Muscle of arm (tissue), 14 donors: Measurements from ENCODE around the gene HFM1. TPM values are rescaled to one million over a fixed set of nuclear protein-coding genes. Genes with fewer than 3 reads are reported as not detected.
"Not testable (repeated sequence)": the region's sequence is repeated elsewhere in the genome, so short reads cannot be mapped to it uniquely, and the experiment has no call there.

Experiments
- DNase-seq: peaks from one replicate; pipeline ENCODE4 v3.0.0-alpha.2; 2013
- long read RNA-seq, 11 donors: transcript quantifications; one replicate each; lab custom pipeline, GENCODE V29; 2026
- polyA plus RNA-seq, 12 donors: library from polyadenylated mRNA; unstranded; fragments of 120-200 nt; gene quantifications; one replicate each; pipeline ENCODE4 v1.2.1, GENCODE V29; 2013; ENCODE audit not compliant: insufficient read length in 12 of 12

Gene HFM1, protein sequence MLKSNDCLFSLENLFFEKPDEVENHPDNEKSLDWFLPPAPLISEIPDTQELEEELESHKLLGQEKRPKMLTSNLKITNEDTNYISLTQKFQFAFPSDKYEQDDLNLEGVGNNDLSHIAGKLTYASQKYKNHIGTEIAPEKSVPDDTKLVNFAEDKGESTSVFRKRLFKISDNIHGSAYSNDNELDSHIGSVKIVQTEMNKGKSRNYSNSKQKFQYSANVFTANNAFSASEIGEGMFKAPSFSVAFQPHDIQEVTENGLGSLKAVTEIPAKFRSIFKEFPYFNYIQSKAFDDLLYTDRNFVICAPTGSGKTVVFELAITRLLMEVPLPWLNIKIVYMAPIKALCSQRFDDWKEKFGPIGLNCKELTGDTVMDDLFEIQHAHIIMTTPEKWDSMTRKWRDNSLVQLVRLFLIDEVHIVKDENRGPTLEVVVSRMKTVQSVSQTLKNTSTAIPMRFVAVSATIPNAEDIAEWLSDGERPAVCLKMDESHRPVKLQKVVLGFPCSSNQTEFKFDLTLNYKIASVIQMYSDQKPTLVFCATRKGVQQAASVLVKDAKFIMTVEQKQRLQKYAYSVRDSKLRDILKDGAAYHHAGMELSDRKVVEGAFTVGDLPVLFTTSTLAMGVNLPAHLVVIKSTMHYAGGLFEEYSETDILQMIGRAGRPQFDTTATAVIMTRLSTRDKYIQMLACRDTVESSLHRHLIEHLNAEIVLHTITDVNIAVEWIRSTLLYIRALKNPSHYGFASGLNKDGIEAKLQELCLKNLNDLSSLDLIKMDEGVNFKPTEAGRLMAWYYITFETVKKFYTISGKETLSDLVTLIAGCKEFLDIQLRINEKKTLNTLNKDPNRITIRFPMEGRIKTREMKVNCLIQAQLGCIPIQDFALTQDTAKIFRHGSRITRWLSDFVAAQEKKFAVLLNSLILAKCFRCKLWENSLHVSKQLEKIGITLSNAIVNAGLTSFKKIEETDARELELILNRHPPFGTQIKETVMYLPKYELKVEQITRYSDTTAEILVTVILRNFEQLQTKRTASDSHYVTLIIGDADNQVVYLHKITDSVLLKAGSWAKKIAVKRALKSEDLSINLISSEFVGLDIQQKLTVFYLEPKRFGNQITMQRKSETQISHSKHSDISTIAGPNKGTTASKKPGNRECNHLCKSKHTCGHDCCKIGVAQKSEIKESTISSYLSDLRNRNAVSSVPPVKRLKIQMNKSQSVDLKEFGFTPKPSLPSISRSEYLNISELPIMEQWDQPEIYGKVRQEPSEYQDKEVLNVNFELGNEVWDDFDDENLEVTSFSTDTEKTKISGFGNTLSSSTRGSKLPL (N-terminal part only)
- 1 to 10 TPM in 11 of 12 donors, not detected in 1; 1.4 to 4.8 (median 2.8) TPM for polyA plus RNA-seq
- long read RNA-seq, donor 1 = 0 reads
- long read RNA-seq, donor 2 = 0 reads
- long read RNA-seq, donor 3 = 0 reads
- long read RNA-seq, donor 4 = 0 reads
- long read RNA-seq, donor 5 = 0 reads
- long read RNA-seq, donor 6 = 0 reads
- long read RNA-seq, donor 7 = 0 reads
- long read RNA-seq, donor 8 = 0 reads
- long read RNA-seq, donor 9 = 0 reads
- long read RNA-seq, donor 10 = 0 reads
- long read RNA-seq, donor 11 = 0 reads

DNA sequence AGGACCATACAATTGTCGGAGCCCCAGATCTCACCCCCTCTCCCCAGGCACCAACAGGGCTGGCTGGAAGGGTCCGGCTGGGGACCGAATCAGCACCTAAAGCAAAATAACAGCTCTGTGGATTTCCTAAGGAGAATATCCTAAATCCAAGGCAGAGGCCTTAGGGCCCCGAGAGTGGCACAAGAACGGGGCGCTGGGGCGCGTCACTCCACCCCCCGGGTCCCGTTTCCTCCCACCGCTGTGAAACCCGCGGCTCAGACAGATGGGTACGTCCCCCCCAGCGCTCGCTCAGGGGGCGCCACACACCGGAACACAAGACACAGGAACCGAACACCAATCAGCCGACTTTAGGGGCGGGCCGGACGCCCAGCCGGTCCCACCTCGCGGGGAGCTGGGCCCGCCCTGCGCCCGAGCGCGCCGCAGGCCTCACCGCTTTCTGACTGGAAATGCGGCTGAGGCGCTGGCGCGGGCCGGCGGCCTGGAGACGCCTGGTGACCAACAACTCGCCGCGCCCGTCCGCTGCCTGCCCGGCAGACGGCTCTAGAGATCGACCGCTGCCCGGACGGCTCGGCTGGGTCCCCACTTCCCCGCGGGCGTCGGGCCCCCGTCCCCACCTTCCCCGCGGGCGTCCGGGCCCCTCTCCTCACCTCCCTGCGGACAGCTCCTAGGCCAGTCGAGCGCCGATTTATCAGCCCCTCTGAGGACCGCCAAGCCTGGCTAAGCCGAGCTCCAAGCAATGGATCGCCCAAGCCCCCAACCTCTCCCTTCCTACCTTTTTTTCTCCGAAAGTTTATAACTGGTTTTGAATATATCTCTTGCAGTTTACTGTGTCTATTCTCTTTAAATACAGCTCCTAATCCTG lies at the start of gene HFM1:
HFM1 (minus strand) TSS at position 687 of the 862 bp plus-strand sequence. CDS start 3,755 bp downstream, outside the sequence.
- peak; percentile 78 for DNase-seq

DNA sequence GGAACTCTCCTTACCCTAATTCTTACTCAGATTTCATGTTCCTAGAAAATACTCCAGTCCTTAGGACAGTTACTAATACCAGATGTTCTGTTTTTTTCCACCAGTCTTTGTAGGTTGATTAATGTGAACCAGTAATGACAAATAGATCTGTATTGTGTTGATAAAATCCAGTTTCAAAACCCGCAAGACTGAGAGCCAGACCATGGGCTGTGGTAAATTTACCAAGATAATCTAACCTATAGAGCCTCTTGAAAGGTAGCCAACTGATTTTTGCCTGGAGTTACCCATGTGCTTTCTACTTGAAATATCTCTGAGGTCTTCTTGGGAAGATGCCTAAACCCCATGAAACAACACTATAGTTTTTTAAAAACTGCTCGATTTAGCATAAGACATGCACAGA lies 49.5 kb upstream of the HFM1 start:
- no peak for DNase-seq

DNA sequence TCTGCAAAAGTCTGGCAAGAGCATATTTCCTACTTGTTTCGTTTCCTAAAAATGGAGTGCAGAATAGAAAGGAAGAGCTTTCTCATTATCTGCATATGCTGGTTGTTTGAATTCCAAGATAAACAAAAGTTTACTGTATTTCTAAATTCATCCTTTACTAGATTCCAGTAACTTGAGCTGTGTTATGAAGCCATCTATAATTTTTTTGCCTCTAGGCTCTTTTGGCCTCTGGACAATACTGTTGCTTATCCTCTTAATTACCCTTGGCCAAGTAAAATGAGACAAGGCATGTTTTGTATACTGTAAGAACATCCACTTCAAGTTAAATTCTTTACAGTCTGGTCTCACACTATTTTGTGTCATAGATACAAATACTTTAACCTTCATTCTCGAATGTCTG lies 45.6 kb upstream of the HFM1 start:
- DNase-seq = peak; percentile 9

DNA sequence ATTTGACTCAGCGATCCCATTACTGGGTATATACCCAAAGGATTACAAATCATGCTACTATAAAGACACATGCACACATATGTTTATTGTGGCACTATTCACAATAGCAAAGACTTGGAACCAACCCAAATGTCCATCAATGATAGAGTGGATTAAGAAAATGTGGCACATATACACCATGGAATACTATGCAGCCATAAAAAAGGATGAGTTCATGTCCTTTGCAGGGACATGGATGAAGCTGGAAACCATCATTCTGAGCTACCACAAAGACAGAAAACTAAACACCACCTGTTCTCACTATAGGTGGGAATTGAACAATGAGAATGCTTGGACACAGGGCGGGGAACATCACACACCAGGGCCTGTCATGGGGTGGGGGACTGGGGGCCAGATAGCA lies 43.1 kb upstream of the HFM1 start:
- DNase-seq = not testable (repeated sequence)

DNA sequence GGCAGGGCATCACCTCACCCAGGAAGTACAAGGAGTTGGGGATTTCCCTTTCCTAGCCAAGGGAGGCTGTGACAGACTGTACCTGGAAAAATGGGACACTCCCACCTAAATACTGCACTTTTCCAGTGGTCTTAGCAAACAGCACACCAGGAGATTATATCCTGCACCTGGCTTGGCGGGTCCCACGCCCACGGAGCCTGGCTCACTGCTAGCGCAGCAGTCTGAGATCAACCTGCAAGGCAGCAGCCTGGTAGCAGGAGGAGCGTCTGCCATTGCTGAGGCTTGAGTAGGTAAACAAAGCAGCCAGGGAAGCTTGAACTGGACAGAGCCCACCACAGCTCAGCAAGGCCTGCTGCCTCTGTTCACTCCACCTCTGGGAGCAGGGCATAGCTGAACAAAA lies 37.3 kb upstream of the HFM1 start:
- not testable (repeated sequence) for DNase-seq

DNA sequence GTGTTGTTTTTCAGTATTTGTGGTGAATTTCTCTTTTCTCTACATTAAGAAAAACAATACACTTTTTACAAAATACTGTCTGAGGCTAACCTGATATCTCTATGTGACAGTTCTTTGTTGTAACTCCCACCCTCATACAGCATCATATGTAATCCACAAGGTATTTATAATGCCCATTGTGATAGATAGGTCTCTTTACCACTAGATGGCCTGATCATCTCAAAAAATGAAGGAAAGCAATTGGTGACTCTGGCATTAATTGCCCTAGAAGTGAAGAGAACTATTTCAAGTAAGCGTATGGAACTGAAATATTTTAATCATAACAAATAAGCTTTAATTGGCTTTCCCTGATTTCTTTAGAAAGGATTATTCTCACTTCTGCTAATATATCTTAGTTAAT lies 36.2 kb upstream of the HFM1 start:
- no peak for DNase-seq

DNA sequence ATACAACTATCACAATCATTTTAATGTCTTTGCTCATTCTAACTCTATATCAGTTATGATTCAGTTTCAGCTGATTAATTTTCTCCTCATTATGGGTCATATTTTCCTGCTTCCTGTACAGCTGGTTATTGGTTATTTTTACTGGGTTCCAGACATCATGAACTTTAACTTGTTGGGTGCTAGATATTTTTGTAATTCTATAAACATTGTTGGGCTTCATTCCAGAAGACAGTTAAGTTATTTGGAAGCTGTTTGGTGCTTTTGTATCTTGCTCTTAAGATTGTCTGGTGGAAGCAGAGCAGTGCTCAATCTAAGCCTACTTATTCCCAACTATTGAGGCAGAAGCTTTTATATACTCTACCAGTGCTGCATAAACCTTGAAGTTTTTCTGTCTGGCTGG lies 34.4 kb upstream of the HFM1 start:
- DNase-seq = no peak

DNA sequence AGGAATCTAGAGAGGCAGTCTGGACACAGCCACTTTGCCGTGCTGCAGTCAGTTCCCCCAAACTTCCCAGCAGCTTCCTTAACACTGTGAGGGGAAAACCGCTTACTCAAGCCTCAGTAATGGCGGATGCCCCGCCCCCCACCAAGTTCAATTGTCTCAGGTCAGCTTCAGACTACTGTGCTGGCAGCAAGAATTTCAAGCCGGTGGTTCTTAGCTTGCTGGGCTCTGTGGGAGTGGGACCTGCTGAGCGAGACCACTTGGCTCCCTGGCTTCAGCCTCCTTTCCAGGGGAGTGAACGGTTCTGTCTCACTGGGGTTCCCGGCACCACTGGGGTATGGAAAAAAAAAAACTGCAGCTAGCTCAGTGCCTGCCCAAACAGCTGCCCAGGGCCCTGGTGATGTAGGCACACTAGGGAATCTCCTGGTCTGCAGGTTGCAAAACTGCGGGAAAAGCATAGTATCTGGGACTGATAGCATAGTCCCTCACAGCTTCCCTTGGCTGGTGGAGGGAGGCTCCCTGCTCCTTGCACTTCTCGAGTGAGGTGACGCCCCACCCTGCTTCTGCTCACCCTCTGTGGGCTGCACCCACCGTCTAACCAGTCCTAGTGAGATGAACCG lies 23.7 kb upstream of the HFM1 start:
- DNase-seq = no peak

DNA sequence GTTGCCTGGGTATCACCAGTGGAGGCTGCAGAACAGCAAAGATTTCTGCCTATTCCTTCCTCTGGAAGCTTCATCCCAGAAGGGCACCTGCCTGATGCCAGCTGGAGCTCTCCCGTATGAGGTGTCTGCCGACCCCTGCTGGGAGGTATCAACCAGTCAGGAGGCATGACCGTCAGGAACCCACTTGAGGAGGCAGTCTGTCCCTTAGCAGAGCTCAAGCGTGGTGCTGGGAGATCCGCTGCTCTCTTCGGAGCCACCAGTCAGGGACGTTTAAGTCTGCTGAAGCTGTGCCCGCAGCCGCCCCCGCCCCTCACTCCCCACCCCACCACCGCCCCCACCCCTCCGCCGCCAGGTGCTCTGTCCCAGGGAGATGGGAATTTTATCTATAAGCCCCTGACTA lies 23.1 kb upstream of the HFM1 start:
- no peak for DNase-seq

DNA sequence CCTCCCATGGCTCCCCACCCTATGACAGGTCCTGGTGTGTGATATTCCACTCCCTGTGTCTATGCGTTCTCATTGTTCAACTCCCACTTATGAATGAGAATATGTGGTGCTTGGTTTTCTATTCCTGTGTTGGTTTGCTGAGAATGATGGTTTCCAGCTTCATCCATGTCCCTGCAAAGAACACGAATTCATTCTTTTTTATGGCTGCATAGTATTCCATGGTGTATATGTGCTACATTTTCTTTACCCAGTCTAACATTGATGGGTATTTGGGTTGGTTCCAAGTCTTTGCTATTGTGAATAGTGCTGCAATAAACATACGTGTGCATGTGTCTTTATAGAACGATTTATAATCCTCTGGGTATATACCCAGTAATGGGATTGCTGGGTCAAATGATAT lies 17.9 kb upstream of the HFM1 start:
- DNase-seq = not testable (repeated sequence)

DNA sequence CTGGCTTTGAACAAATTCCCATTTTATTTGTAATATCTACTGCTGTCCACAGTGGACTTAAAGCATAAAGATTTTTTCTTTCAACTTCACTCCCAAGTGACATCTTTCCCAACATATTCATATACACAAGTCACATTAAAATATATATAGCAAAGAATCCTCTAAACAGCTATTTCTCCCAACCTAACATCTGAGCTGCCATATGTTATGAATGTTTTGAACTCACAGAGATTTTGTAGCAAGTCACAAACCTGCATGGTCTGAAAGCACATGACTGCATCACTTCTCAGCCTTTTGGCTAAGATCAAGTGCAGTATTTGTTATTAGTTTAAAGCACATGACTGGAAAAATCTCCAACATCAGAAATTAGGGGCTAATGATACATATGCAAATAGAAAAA lies 7.7 kb upstream of the HFM1 start:
- no peak for DNase-seq

DNA sequence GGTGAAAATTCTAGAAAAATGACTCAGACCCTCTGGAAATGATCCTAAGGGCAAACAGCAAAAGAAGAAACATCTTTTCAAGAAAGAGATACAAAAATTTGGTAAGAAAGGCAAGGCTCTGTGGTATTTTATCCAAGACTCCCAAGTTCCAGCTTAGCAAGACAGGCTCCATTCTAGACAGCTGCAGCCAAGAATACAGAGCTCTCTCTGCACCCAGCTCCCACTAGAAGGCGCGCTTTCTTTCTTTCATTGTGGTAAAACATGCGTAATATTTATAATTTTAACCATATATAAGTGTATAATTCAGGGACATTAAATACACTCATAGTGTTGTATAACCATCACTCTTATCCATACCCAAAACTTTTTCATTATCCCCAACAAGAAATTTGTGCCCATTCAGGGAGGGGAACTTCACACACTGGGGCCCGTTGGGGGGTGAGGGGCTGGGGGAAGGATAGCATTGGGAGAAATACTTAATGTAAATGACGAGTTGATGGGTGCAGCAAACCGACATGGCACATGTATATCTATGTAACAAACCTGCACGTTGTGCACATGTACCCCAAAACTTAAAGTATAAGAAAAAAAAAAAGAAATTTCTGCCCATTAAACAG lies 2.2 kb upstream of the HFM1 start:
- DNase-seq = no peak

DNA sequence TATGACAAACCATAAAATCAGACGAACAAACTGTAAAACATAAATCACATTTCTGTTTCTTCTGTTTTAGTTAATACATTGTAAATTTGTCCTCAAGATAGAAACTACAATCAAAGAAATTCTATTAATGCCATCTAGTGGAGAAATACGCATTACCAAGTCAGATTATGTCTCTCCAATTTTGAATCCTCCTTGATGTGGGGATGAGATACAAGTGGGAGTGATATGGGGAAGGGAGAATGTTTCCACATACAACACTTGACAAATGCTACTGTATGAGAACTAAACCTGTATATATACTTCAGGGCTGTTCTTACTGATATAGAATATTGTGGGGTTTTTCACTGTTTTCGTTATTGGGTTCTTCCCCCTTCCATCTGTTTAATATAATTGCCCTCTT lies 2.6 kb downstream of the HFM1 start:
- DNase-seq = no peak

DNA sequence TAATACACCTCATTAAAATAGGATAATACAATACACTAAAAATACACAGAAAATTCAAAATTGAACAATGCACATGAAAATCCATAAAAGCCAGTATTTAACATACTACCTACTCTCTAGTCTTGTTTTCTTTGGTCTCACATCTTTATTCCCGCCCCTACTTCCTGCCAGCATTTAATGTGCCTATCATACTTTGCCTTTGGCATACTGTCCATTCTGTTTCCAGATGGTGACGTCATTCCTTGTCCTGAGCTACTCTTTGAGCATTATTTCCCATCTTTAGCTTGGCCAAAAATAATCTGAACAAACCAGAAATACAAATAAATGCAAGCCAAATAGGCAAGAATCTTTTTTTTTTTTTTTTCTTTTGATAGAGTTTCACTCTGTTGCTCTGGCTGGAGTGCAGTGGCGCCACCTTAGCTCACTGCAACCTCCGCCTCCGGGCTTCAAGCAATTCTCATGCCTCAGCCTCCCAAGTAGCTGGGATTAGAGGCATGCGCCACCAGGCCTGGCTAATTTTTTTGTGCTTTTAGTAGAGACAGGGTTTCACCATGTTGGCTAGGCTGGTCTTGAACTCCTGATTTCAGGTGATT lies 4.4 kb downstream of the HFM1 start:
- no peak for DNase-seq

DNA sequence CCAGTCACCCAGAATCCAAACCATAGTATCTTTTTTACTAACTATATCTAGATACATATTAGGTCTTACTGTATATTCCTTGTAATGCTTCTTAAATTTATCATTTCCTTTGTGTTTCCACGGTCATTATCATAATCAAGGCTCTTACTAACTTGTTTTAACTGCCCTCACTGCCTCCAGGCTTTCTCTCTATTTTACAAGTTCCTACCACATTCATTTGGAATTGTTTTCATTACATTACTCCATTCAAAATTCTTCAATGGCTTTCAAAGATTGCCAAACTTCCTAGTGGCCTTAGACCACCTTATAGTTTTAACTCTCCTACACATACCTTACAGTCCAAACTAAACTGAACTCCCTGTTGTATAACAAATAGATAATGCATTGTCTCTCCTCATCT lies 6.3 kb downstream of the HFM1 start:
- DNase-seq = no peak

DNA sequence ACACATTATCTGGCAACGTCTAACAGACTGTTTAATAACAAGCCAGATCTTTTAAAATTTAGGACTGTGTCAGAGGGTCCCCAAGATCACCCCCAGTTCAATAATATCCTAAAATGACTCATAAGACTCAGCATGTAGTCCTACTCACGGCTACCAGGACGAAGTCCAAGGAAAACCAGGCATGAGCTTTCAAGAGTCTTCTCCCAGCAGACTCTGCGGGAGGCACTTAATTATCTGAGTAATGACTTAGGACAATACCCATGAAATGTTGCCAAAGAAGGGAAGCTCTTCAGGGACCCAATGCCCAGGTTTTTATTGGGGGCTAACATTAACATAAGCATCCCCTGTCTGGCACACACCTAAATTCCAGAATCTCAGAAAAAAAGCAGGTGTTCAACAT lies 7.0 kb downstream of the HFM1 start:
- DNase-seq = no peak

DNA sequence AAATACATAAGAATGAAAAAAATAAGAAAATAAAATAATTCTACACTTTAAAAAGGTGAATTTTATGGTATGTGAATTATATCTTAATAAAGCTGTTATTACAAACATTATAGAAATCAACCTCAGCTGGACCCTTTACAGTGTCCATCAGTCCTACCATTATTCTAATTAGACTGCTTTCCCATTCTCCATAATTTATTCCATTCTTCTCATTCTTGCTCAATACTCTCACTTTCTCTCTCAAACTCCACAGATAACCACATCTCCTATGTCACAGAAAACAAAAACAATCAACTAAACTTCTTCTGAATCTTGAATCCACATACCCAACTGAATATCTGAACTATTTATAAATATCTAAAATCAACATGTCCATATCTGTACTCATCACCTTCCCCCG lies 11.6 kb downstream of the HFM1 start:
- no peak for DNase-seq

DNA sequence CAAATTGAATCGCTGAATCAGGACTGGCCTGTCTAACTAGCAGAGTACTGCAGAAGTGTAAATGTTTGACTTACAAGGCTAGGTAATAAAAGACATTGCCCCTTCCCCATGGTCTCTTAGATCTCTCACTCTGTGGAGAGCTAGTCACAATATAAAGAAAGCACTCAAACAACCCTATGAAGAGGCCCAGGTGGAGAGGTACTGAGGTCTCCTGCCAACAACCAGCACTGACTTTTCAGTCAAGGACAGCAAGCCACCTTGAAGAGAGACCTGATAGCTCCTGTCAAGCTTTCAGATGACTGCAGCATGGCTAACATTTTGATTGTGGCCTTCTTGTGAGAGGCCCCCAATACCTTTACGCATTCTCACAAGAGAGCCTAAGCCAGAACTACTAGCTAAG lies 18.5 kb downstream of the HFM1 start:
- DNase-seq = no peak

DNA sequence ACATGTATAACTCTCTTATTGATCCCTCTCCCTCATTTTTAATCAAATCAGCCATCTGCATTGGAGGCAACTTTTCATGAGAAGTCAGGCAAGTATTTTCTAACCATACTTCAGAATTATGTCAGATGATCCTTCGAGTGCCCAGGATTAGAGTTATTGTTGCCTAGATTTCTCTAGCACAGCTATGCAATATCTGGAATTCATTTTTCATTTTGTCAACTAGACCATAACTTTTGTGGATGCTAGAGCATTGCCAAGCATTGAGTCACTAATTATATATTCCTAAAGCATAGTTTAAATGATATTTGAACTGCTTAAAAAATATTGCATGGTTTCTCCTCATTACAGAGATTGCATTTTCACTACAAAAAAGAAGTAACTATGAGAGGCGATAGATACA lies 21.2 kb downstream of the HFM1 start:
- no peak for DNase-seq
